GM18870 (cell line): ENCODE data around the gene KIF9.
"Not testable (repeated sequence)": the region's sequence is repeated elsewhere in the genome, so short reads cannot be mapped to it uniquely, and the experiment has no call there.

Experiments used
- ATAC-seq: cut with Tn5 transposase; IDR thresholded peaks from one replicate; pipeline ENCODE4 v1.9.1; 2021; ENCODE audit warnings: moderate library complexity; ENCODE audit not compliant: unreplicated experiment

KIF9 gene

DNA sequence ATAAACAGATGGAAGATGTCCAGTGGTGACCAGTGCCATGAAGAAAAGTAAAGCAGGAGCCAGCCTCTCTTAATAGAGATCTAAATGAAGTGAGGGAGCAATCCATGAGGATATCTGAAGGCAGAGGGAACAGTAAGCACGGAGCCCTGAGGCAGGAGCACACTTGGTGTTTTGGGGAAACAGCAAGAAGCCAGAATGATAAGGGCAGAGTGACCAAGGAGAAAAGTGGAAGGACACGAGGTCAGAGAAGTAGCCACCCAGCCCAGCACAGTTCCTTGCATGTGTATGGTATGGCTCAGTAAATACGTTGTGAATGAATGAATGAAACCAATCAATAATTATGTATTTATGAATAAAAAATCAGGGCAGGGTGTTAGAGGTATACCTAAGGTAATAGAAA, 11.8 kb upstream of the KIF9 start:
- no peak for ATAC-seq

DNA sequence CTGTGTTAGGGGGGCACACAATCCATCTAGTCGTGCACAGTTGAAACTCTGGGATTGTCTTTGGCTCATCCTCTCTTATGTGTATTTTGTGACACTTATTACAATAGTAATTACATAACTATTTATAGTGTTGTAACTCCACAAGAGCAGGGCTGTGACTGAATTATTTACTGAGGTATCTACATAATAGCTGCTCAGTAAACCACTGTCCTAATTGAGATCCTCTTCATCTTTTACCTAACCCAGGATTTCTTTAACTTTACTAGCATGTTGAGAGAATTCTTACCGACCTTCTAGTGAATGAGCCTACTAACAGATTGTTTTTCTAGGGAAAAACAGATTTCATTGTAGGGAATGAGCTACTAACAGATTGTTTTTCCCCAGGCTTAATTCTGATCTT, 11.2 kb upstream of the KIF9 start:
- ATAC-seq, result no peak

DNA sequence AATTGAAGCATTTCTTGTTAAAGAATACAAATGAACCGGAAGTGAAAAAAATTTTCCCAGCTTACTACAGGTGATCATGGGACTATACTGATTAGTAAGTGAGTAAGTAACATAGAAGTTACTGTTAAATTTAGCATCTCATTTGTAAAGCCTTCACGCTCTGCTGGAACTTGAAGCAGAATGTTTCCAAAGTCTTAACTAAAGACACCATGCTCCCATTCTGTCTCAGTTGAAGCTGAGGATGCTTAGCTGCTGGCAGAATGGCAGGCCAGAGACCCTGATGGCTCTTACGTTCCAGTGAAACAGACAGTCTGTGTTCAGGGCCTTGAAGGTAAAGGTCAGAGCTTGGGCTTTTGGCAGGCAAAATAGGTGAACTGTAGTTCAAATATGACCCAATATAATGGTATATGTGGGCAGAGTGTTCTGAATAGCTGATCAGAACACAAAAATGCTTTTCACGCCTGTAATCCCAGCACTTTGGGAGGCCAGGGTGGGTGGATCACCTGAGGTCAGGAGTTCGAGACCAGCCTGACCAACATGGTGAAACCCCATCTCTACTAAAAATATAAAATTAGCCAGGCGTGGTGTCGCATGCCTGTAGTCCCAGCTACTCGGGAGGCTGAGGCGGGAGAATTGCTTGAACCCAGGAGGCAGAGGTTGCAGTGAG, 9.3 kb upstream of the KIF9 start:
- not testable (repeated sequence) for ATAC-seq

DNA sequence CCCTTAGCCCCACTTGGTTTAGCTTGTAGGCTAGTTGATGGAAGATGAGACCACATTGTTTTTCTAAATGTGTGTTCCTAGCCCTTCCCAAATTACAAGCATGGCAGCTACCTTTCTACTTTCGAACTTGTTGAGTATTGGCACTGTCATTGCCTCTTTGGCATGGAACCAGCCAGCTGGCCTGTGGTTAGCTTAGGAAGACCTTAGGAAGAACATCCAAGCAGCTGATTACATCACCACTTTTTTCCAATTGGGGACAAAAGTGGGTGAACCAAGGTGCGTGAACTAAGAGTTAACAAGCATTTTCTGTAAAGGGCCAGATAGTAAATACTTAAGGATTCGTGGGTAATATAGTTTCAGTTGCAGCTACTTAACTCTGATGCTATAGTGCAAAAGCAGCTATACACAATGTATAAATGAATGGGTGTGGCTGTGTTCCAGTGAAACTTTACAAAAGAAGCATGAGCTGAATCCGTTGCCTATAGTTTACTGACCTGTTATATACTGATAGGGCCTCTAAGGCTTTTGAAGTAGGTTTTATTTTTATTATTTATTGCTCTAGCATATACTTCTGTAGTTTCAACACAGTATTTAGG, 8.7 kb upstream of the KIF9 start:
- ATAC-seq, result no peak

DNA sequence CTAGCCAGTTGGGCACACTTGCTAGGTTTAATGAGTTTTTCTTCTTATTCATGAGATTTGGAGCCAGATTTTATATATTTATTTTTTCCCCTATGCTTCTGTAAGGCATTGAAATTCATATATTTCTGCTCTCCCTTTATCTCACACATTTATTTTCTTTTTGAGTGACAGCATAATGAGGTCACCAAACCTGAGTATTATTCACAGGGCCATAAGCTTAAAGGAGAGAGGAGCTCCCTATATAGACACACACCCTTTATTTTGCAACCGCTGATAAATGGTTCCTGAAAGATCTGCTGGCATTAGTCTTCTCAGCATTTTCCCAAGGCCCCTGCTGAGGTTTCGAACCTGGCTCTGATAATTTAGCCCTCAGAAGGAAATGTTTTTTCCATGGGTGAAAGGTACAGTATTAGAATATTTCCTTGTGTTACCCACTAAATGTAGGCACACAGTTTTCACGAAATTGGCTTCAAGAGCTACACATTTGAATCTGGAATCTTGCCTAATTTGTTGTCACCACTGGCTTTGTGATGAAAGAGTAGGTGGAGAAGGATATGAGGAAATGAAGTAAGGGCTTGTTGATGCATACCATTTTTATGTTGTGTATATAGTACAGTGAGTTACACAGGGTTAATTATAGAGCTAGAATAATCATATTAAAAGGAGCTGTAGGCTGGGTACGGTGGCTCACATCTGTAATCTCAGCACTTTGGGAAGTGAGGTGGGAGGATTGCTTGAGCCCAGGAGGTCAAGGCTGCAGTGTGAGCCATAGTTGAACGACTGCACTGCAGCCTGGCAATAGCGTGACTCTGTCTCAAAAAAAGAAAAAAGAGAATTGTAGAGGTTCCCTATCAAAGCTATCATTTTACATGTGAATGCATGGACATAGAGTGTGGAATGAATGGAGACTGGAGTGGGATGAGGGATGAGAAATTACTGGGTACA, 6.6 kb upstream of the KIF9 start:
- no peak for ATAC-seq

DNA sequence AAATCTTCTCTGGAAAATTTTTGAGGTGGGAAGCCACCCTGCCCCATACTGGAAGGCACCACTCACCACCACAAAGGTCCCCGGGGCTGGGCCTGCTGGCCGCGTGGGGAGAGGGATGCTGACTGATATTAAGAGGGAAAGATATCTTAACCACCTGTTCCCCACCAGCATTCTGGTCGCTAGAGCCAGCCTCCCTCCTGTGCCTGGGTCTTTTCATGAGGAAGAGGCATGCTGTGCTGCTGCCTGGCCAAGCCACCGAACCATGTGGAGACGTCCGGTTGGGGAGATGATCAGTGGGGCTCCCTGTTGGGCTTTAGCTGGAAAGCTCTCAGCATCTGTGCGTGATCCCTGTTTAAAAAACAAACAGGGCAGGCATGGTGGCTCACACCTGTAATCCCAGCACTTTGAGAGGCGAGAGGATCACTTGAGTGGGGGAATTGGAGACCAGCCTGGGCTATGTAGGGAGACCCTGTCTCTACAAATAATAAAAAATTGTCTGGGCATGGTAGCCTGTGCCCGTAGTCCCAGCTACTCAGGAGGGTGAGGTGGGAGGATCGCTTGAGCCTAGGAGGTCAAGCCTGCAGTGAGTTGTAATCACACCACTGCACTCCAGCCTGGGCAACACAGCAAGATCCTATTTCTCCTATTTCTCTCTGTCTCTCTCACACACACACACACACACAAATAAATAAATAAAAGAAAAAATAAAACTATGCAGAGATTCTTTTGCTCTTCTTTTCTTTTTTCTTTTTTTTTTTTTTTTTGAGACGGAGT, 1.2 kb upstream of the KIF9 start:
- no peak for ATAC-seq

DNA sequence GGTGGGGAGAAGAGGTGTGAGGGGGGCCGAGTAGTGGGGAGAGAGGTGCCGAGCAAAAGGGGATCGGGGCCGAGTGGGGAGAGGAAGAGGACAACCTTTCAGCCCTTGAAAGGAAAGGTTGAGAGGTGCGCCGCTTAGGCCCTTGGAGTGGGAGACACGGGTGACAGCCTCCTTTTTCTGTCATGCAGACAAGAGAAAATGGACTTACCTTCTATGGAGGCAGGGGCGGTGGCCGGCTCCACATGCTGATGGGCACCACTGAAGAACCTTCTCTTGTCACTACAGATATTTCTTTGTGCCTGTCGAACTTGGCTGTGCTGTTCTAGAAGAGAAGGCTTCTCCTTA, 566 bp upstream of the KIF9 start:
- ATAC-seq, result no peak

DNA sequence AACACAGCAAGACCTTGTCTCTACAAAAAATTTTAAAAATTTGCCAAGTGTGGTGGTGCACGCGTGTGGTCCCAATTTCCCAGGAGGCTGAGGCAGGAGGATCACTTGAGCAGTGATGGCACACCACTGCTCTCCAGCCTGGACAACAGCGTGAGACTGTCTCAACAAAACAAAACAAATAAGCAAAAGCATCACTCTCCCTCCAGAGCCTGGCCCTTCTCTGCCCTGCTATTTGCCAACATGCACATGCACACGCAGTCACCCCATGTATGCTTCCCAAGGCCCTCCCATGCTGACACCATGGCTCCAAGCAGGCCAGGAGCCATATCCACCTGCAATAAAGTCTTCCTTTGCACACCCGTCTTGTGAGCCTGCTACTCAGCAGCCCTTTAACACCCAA, 2.1 kb downstream of the KIF9 start:
- no peak for ATAC-seq

DNA sequence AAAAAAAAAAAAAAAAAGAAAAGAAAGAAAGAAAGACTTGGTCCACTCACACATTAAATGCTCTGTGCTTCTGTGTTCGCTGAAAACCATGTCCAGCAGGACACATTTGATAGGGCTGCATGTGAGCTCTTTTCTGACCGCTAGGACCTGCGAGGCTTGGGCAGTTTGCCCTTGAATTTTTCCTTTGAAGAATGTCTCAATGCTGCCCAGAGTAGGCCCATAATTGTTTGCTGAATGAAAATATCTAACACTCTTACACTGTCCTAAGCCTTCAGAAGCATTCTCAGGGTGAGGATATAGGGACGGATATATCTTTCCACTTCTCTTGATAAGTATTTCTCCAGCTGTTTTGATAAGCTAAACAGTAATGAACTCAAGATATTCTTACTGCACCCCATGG, 6.0 kb downstream of the KIF9 start:
- no peak for ATAC-seq

DNA sequence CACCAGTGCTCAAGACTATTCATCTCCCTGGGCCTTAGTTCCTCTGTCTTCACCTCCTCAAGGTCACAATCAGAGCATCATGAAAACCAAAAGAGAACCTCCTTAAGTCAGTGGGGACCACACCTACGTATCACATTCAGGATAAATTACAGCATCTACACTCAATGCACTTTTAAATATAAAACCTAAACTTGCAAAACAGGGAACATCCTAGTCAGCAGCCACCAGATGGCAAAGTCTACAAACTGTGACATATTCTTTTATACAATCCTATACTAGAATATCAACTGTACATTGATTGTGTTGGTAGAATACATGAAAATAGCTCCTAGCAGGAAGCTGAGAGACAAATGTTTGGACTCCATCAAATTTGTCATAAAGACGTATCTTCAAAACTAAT, 7.9 kb downstream of the KIF9 start:
- ATAC-seq, result no peak

DNA sequence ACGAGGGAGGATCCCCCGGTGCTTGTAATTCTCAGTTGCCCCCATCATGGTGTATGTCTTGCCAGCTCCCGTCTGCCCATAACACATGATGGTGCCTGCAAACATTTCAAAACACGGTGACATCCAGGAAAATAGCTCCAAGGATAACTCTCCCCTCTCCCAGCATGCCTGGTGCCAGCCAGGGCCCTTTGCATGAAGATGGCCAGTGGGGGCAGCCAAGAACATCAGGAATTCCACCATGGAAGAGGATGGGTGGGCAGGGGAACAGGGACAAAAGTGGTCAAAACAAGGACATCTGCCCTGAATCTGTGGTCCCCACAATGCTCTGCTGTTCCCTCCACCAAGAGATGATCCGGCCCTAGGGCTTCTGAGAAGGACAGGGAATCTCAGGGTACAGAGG, 9.0 kb downstream of the KIF9 start:
- no peak for ATAC-seq

DNA sequence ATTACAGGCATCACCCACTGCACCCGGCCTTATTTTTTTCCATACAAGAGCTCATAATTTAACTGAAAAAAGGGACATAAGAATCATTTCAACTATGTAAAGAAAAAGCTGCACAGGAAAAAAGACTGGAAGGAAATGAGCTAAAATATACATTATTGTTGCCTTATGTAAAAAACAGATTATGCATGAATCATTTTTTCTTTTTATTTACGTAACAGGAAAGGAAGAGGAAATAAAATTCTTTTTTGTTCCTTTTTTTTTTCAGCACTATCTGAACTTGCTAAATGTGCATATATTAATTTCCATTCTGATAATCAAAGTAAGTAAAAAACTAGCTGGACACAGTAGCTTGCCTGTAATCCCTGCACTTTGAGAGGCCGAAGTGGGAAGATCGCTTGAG, 12.1 kb downstream of the KIF9 start:
- ATAC-seq, result no peak

DNA sequence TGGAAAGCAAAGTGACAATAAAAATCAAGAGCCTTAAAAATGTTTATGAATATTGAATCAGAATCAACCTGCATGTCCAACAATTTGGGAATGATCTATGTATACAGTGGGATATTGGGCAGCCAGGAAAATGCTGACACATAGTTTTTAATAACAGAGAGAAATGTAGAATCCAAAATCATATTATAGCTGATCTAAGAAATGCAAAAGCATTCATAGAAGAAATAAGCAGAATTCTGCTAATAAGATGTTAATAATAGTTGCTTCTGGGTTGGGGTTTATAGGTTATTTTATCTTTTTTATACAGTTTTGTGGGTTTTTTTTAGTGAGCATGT, 15.1 kb downstream of the KIF9 start:
- no peak for ATAC-seq

DNA sequence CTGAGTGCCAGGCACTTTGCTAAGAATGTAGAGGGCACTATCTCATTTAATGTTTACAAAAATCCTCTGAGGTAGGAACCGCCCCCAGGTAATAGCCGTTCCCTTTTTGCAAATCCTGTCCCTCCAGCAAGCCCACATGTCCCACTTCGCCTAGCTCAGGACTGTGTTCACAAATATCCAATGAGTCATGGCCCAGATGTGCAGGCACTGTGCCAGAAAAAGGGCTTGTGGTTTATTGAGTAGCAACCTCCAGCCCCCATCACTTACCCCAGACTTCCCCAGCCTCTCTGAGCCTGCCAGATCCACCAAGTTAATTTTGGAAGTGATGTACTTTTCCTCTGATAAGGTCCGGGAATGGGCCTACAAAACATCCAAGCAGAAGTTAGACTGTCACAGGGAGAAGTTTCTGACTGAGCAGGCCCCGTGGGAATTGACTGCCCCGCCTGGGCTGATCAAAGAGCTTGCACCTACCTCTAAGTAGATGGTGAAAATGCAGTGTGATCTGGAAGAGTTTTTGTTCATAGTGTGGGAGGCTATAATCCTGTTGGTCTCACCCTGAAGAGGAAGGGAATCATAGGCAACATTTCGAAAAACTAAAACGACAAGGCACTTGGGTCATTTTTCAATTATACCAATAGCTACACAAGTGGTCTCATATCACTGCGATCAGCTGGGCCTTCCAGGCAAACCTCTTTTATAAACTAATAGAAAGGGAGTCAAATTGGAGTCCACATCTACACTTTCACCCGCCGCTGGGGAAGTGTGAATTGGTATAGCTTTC, 15.7 kb downstream of the KIF9 start:
- no peak for ATAC-seq

DNA sequence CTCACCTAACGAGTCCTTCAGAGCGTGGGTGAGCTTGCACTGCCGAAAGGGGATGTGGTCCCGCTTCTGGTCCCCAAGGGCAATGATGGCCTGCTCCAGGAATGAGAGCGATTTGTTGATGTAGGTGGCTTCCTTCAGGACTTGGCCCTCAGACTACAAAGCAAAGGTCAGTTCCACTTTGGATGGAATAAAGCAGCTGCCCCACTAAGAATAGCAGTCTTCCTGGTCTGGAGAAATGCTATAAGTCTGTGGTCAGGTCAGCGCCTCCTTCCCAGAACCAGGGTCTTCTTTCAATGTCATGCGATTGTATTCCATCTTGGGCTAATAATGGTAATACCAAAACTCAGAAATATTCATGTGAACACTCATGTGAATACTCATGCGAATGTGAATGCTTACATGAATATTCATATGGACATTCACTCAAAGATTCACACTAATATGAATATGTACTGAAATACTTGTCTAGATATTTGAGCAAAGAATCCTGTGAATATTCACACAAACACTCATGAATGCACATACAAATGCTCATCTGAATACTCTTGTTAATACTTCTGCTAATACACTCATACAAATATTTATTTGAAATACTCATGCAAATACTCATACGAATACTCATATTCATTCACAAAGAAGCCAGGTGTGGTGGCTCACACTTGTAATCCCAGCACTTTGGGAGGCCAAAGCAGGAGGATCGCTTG, 16.7 kb downstream of the KIF9 start:
- ATAC-seq, result no peak

DNA sequence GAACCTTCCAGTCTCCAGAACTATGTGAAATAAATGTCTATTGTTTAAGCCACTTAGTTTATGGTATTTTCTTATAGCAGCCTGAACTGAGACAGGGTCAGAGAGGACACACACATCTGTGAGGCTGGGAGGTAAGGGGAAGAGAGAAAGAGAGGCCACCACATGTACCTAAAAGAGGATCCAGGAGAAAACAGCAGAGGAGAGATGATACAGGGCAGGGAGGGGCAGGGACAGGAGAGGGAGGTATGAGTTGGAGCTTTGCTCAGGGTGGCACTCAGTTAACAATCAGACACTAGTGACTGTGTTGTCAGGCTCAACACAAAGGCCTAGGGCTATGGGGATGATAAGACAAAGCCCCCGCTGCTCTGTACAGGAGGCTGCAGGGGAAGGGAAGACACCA, 17.6 kb downstream of the KIF9 start:
- no peak for ATAC-seq

DNA sequence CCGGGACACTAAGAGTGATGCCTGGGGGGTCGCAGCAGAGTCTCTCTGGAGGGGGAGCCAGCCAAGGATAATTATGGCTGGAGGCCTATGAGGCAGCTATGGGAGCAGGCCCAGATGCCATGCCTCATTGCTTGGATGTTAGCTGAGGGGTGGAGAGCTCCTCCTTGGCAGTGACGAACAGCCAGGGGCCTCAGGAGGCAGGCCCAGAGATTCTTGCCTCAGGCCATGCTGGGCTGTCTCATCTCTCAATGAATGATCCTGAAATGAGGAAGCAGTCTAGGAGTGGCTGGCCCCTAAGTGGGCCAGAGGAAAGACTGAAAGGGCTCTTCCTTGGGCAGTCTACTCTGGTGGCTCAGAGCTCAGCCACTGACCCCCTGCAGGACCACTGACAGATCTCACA, 21.3 kb downstream of the KIF9 start:
- ATAC-seq, result no peak

DNA sequence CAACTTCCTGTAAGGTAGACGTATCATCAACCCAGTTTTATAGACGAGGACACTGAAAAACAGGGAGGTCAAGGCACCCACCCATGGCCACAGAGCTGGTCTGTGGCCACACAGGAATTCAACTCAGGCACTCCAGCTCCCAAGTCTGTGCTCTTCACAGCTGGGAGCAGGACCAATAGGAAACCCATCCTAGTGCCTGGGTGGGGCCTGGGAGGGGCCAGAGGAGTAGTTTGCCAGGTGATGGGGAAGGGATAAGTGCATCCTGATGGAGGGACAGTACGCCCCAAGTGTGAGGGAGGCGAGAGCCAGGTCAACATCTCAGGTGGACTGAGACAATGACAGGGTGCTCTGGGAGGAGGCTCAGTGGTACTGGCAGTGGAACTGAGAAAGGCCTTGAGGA, 22.0 kb downstream of the KIF9 start:
- no peak for ATAC-seq

DNA sequence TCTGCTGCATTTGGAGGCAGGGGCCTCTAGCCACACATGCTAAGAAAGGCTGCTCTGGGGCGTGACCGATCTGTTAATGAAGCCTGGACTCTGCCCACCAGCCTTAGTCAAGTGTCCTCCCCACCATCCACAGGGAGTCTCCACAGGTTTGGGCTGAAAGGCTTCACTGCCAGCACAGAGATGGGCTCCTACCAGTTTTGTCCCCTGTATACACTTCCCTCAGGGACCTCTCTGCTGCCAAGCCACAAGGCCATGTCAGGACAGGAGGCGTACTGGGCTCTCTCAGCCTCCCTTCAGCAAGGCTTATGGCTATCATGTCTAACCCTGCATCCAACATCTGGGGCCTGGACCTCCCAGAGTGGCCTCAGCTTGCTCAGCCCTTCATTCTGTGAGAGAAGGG, 23.5 kb downstream of the KIF9 start:
- no peak for ATAC-seq

DNA sequence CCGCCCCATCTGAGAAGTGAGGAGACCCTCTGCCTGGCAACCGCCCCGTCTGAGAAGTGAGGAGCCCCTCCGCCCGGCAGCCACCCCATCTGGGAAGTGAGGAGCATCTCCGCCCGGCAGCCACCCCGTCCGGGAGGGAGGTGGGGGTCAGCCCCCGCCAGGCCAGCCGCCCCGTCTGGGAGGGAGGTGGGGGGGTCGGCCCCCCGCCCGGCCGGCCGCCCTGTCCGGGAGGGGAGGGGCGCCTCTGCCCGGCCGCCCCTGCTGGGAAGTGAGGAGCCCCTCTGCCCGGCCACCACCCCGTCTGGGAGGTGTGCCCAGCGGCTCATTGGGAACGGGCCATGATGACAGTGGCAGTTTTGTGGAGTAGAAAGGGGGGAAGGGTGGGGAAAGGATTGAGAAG, 26.3 kb downstream of the KIF9 start:
- ATAC-seq, result not testable (repeated sequence)
